SK-N-SH treated with all-trans-retinoic acid at 6 μM for 48 hours (cell line): ENCODE results near the gene AADACL4.
A peak's percentile ranks its signal among the peaks of the same experiment; 100 is the strongest.

Source experiments
- ARNTL ChIP-seq: fragments of 450-650 bp; formaldehyde crosslinking; IDR thresholded peaks from 2 replicates; pipeline ENCODE4 v1.5.0; 2020; ENCODE audit warnings: low read depth, mild to moderate bottlenecking, moderate library complexity, borderline replicate concordance
- ESRRG ChIP-seq: fragments of 250-450 bp; sonication (Bioruptor Pico); IDR thresholded peaks from 2 replicates; pipeline ENCODE4 v1.6.1; 2021; ENCODE audit warnings: mild to moderate bottlenecking
- GLIS3 ChIP-seq: fragments of 250-450 bp; sonication (Bioruptor Pico); IDR thresholded peaks from 2 replicates; pipeline ENCODE4 v1.5.0; 2020; ENCODE audit warnings: mild to moderate bottlenecking, moderate library complexity
- PATZ1 ChIP-seq: fragments of 250-450 bp; sonication (Bioruptor Pico); IDR thresholded peaks from 2 replicates; pipeline ENCODE4 v1.8.0; 2020; ENCODE audit warnings: mild to moderate bottlenecking, moderate library complexity, borderline replicate concordance
- PPARA ChIP-seq: fragments of 250-450 bp; sonication (Bioruptor Pico); IDR thresholded peaks from 2 replicates; pipeline ENCODE4 v1.5.0; 2020; ENCODE audit warnings: mild to moderate bottlenecking, borderline replicate concordance
- RARB ChIP-seq: fragments of 250-450 bp; sonication (Bioruptor Pico); IDR thresholded peaks from 2 replicates; pipeline ENCODE4 v1.8.0; 2021; ENCODE audit warnings: mild to moderate bottlenecking, moderate library complexity
- SNAI2 ChIP-seq: fragments of 250-450 bp; sonication (Bioruptor Pico); IDR thresholded peaks from 2 replicates; pipeline ENCODE4 v1.5.0; 2020; ENCODE audit warnings: mild to moderate bottlenecking, moderate library complexity
- TOX ChIP-seq: fragments of 250-450 bp; sonication (Bioruptor Pico); IDR thresholded peaks from 2 replicates; pipeline ENCODE4 v1.8.0; 2021; ENCODE audit warnings: mild to moderate bottlenecking, moderate library complexity, borderline replicate concordance
- ZC3H10 ChIP-seq: fragments of 250-450 bp; sonication (Bioruptor Pico); IDR thresholded peaks from 2 replicates; pipeline ENCODE4 v1.5.1; 2021; ENCODE audit warnings: mild to moderate bottlenecking, moderate library complexity
- ZFP3 ChIP-seq: fragments of 250-450 bp; sonication (Bioruptor Pico); IDR thresholded peaks from 2 replicates; pipeline ENCODE4 v1.5.0; 2020; ENCODE audit warnings: mild to moderate bottlenecking, moderate library complexity
- ZFP30 ChIP-seq: fragments of 450-650 bp; formaldehyde crosslinking; IDR thresholded peaks from 2 replicates; pipeline ENCODE4 v1.5.0; 2022; ENCODE audit warnings: mild to moderate bottlenecking, moderate library complexity
- TF ChIP-seq, protein P1 (sequence below): fragments of 250-450 bp; sonication (Bioruptor Pico); IDR thresholded peaks from 2 replicates; pipeline ENCODE4 v1.5.1; 2021; ENCODE audit warnings: mild to moderate bottlenecking, moderate library complexity
- TF ChIP-seq, protein P2 (sequence below): fragments of 250-450 bp; sonication (Bioruptor Pico); IDR thresholded peaks from 2 replicates; pipeline ENCODE4 v1.8.0; 2021; ENCODE audit warnings: low read depth, mild to moderate bottlenecking, moderate library complexity, borderline replicate concordance

DNA sequence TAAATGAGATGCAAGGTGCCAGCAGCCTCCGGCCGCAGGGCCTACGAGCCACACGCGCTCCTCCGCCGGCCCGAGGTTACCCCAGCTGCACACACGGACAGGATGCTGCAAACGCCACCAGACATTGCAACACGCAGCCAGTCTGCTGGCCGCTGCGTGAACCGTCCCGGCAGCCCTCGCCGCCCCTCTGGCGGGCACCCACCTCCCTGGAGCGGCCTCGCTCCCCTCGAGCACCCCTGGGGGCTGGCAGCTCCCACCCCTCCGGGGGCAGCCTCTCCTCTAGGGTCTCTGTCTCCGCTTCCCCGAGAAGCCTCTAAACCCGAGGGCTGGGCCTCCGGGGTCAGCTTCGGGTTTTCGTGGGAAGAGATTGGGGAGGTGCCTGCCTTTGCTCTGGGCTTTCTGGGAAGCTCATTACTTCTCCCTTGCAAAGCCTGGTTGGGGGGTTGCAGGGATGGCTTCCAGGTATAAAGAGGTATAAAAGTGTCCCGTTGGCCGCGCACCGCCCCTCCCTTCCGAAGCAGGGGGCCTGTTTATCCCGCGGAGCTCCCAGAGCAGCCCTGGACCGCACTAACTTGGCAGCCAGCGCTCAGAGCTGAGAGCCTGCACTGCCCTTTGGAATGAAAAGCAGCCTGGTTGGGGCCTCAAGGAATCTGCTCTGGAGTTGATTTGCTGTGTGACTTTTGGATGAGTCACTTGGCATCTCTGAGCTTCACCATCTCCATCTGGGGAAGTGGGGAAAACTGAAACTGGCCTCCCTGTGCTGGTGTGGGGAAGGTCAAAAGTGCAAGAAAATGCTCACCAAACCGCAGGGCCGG is 47.7 kb upstream of the AADACL4 start:
- peak; percentile 79; the same call in 1 of the 2 replicates for TF ChIP-seq PPARA (CRISPR knock-in tag)
- TF ChIP-seq ESRRG, result peak; percentile 90; the same call in 1 of the 2 replicates
- peak; percentile 55 for TF ChIP-seq ZC3H10
- TF ChIP-seq RARB (CRISPR knock-in tag), result peak; percentile 84; the same call in 1 of the 2 replicates
- TF ChIP-seq, protein P1, sequence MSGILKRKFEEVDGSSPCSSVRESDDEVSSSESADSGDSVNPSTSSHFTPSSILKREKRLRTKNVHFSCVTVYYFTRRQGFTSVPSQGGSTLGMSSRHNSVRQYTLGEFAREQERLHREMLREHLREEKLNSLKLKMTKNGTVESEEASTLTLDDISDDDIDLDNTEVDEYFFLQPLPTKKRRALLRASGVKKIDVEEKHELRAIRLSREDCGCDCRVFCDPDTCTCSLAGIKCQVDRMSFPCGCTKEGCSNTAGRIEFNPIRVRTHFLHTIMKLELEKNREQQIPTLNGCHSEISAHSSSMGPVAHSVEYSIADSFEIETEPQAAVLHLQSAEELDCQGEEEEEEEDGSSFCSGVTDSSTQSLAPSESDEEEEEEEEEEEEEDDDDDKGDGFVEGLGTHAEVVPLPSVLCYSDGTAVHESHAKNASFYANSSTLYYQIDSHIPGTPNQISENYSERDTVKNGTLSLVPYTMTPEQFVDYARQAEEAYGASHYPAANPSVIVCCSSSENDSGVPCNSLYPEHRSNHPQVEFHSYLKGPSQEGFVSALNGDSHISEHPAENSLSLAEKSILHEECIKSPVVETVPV (CRISPR knock-in tag), result peak; percentile 32; the same call in 1 of the 2 replicates
- TF ChIP-seq TOX, result peak; percentile 65
- peak; percentile 88 for TF ChIP-seq ZFP3
- TF ChIP-seq SNAI2 (CRISPR knock-in tag), result peak; percentile 95
- TF ChIP-seq GLIS3 (CRISPR knock-in tag), result peak; percentile 98
- TF ChIP-seq, protein P2, sequence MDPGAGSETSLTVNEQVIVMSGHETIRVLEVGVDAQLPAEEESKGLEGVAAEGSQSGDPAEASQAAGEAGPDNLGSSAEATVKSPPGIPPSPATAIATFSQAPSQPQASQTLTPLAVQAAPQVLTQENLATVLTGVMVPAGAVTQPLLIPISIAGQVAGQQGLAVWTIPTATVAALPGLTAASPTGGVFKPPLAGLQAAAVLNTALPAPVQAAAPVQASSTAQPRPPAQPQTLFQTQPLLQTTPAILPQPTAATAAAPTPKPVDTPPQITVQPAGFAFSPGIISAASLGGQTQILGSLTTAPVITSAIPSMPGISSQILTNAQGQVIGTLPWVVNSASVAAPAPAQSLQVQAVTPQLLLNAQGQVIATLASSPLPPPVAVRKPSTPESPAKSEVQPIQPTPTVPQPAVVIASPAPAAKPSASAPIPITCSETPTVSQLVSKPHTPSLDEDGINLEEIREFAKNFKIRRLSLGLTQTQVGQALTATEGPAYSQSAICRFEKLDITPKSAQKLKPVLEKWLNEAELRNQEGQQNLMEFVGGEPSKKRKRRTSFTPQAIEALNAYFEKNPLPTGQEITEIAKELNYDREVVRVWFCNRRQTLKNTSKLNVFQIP (CRISPR knock-in tag), result peak; percentile 94; the same call in 1 of the 2 replicates
- TF ChIP-seq PATZ1 (CRISPR knock-in tag), result no peak
- TF ChIP-seq ZFP30 (CRISPR knock-in tag), result peak; percentile 57; the same call in 1 of the 2 replicates
- TF ChIP-seq ARNTL (CRISPR knock-in tag), result no peak; the same call in 1 of the 2 replicates
